ENCODE measurements around the gene CIITA.

CIITA gene

DNA sequence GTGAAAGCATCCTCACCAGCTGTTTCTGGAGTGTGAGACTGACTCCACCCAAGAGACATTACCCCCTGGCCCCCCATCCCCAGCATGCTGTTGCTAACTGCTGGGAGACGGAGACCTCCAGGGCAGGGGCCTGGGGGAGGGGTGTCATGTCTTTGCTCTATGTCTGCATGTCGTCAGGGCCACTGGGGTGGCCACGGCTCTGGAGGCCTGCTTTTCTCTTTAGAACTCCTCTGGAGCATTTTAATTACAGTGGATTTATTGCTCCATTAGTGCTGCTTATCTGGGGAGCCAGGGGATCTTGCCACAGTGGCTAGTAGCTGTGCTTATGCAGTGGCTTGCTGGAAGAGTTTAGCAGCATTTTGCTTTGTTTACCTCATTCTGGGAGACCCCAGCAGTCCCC is 99.6 kb downstream of the CIITA start:
- ChIA-PET CTCF (interaction anchor here (1.3 to 20.1 kb wide), 4 partner anchors 13 to 411 kb away, joined by 3 to 492 read pairs (median 7); partner anchors contain the start of gene SOCS1), POLR2A (no interaction called here)
- TF ChIP-seq, protein P1, sequence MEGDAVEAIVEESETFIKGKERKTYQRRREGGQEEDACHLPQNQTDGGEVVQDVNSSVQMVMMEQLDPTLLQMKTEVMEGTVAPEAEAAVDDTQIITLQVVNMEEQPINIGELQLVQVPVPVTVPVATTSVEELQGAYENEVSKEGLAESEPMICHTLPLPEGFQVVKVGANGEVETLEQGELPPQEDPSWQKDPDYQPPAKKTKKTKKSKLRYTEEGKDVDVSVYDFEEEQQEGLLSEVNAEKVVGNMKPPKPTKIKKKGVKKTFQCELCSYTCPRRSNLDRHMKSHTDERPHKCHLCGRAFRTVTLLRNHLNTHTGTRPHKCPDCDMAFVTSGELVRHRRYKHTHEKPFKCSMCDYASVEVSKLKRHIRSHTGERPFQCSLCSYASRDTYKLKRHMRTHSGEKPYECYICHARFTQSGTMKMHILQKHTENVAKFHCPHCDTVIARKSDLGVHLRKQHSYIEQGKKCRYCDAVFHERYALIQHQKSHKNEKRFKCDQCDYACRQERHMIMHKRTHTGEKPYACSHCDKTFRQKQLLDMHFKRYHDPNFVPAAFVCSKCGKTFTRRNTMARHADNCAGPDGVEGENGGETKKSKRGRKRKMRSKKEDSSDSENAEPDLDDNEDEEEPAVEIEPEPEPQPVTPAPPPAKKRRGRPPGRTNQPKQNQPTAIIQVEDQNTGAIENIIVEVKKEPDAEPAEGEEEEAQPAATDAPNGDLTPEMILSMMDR (IDR thresholded peaks at IDR 0.05; ENCODE audit: insufficient read depth, low read length, missing control alignments), result no peak
- no peak for DNase-seq (ENCODE audit: low read depth, low spot score)
- H3K4me3 ChIP-seq (ENCODE audit: low read depth, low read length), result no peak overlapping the region

DNA sequence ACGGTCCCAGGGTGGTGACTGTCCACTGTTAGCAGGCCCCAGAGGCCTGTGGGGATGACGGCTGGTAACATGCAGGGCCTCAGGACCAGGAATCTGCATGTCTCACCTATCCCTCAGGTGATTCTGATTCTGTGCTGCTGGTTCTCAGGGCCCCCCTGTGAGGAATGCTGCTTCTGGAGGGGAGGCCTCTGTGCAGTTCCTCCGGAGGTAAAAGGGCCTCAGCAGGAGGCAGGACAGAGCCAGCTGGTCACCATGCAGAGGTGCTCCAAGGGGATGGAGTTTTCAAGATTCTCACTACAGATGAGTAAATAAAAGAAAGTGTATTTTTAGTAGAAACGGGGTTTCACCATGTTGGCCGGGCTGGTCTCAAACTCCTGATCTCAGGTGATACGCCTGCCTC is 101.1 kb downstream of the CIITA start:
- ChIA-PET POLR2A (no interaction called here), CTCF (interaction anchor here (1.0 kb wide), 1 partner anchor 9 kb away, joined by 3 read pairs; no protein-coding TSS in a partner anchor)
- H3K4me3 ChIP-seq (ENCODE audit: low read depth, low read length), result no peak overlapping the region
- TF ChIP-seq, protein P1 (IDR thresholded peaks at IDR 0.05; ENCODE audit: insufficient read depth, low read length, missing control alignments), result no peak
- DNase-seq (ENCODE audit: low read depth, low spot score), result no peak

DNA sequence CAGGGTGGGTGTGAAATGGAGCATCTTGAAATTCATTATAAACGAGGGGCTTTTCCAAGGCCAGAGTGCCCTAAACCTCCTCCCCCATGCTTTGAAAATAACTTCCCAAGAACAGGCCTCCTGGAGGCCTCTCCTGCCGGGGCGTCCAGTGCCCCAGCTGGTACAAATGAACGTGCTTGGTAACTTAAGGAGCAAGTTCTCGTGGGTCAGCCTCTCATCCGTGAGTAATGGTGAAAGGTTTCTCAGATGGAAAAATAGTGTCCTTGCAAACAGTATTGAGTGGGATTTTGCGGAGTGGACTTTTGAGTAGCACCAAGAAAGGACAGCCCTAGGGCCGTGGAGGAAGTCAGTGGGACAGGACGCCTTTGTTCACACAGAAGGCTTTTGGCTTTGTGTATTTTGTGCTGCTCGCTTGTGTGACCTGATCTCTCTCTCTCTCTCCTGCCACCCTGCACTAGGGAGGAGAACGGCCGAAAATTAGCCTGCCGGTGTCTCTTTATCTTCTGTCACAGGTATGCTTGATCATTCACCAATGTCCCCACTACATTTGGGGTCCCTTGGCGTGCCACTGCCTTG is 102.0 kb downstream of the CIITA start:
- H3K4me3 ChIP-seq (ENCODE audit: low read depth, low read length), result no peak overlapping the region
- POLR2A ChIA-PET, result no interaction called here
- CTCF ChIA-PET, result interaction anchor here (1.0 to 2.3 kb wide), 4 partner anchors 10 to 377 kb away, joined by 3 to 18 read pairs (median 8); partner anchors contain the start of gene SOCS1
- no peak for DNase-seq (ENCODE audit: low read depth, low spot score)
- TF ChIP-seq, protein P1 (IDR thresholded peaks at IDR 0.05; ENCODE audit: insufficient read depth, low read length, missing control alignments), result no peak

DNA sequence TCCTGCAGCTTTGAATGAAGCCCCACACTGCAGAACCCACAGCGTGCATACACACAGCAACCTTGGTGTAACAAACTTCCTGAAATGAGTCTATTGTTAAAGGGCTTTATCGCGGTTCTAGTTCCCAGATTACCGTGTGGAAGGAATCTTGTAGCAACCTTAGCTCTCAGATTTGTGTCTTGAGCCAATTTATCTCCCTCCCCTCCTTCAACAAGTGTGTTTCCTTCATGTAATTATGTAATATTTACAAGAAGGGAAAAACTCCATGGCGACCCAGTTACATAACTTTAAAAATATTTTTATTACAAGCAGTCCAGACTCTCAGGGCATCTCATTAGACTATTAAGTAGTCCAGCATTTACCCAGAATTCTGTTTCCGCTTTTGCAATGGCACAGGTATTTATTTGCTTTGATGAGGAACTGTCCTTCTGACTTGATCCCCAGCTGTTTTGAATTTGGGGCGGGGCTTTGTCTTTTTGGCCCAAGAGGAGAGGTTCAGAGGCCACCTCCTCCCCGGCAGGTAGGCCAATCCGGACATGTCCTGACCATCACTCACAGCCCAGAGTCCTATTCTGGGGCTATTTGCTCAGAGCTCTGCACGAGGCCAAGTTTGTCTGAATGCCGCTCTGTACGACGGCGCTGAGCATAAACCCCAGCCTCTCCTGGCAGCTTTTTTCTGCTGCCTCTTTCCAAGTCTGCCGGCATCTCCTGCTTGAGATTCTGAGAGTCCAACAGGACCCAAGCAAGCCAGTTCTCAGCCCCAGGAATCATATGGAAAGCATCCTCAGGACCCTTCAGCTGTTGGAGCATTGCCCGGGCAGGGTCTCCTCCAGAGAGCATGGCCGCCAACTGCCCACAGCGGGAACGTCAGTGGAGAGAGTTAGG is 103.0 kb downstream of the CIITA start:
- DNase-seq (ENCODE audit: low read depth, low spot score), result no peak
- CTCF ChIA-PET, result interaction anchor here (0.7 to 2.3 kb wide), 6 partner anchors 9 to 376 kb away, joined by 3 to 18 read pairs (median 4); partner anchors contain the start of gene SOCS1

DNA sequence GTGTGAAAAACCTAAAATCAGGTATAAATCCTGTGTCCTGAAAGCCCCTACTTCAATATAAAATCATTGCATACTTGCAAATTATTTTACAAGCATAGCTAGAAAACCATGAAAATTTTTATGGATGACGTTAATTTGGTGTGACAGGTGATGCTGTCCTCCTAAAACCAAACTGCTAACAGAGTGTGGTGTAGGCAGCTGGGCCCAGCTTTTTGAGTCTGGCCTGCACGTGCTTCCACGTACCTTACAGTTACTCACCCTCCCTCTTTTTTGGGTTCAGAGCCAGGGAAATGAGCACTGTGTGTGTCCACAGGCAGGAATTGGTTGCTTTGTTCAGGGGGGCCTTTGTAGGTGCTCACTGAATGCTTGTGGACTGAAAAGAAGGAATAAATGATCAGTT is 103.8 kb downstream of the CIITA start:
- H3K4me3 ChIP-seq (ENCODE audit: low read depth, low read length), result no peak overlapping the region
- DNase-seq (ENCODE audit: low read depth, low spot score), result no peak
- CTCF ChIA-PET, result interaction anchor here (0.7 to 2.3 kb wide), 3 partner anchors 10 to 276 kb away, joined by 3 to 18 read pairs (median 12); partner anchors contain the start of gene SOCS1
- TF ChIP-seq, protein P1 (IDR thresholded peaks at IDR 0.05; ENCODE audit: insufficient read depth, low read length, missing control alignments), result no peak
- POLR2A ChIA-PET, result no interaction called here

More for the DNA sequence above, 103.0 kb downstream of the CIITA start:
- no peak overlapping the region for H3K4me3 ChIP-seq (ENCODE audit: low read depth, low read length)
- TF ChIP-seq, protein P1 (IDR thresholded peaks at IDR 0.05; ENCODE audit: insufficient read depth, low read length, missing control alignments), result no peak
- POLR2A ChIA-PET, result no interaction called here

DNA sequence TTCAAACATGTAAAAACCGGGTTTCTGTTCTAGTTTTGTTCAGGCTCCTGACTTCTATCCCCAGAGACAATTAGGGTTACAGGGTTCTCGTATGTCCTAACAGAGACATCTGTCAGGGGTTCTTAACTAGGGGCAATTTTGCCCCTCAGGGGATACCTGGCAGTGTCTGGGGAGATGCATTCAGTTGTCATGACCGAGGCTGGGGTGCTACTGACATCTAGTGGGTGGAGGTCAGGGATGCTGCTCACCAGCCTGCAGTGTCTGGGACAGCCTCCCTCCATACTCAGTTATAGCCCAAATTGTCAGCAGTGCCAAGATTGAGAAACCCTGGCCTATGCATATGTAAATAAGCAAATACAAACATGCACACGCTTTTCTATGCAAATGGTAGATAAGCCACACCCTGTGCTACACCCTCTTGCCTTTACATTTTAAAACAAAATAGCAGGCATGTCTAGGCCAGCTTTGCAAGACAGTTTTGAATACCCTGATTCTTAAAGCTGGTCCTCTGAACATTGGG is 104.8 kb downstream of the CIITA start:
- POLR2A ChIA-PET, result no interaction called here
- DNase-seq (ENCODE audit: low read depth, low spot score), result no peak
- CTCF ChIA-PET, result interaction anchor here (4.6 to 4.7 kb wide), 2 partner anchors 18 to 275 kb away, joined by 30 to 31 read pairs; partner anchors contain the start of gene SOCS1
- no peak overlapping the region for H3K4me3 ChIP-seq (ENCODE audit: low read depth, low read length)
- TF ChIP-seq, protein P1 (IDR thresholded peaks at IDR 0.05; ENCODE audit: insufficient read depth, low read length, missing control alignments), result peak; percentile 19
